ENCODE measurements around the gene INF2.

DNA sequence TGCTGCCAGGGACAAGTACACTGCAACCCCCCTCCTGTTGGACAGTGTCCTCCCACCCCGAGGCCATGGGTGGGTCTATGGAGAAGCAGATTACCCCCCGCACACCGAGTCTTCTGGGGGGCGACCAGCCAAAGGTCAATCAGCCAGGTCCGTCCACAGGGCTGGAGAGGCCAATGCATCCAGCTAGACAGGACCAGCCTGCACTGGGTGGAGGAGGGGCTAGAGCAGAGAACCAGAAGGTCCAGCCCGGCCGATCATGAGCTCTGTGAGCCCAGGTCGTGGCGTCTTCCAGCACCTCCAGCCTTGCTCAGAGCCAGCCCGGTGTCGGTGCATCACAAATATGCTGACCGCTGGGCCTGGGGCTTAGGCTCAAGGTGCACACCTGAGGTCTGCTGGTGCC is 26.5 kb downstream of the INF2 start:
- TF ChIP-seq, protein P1, sequence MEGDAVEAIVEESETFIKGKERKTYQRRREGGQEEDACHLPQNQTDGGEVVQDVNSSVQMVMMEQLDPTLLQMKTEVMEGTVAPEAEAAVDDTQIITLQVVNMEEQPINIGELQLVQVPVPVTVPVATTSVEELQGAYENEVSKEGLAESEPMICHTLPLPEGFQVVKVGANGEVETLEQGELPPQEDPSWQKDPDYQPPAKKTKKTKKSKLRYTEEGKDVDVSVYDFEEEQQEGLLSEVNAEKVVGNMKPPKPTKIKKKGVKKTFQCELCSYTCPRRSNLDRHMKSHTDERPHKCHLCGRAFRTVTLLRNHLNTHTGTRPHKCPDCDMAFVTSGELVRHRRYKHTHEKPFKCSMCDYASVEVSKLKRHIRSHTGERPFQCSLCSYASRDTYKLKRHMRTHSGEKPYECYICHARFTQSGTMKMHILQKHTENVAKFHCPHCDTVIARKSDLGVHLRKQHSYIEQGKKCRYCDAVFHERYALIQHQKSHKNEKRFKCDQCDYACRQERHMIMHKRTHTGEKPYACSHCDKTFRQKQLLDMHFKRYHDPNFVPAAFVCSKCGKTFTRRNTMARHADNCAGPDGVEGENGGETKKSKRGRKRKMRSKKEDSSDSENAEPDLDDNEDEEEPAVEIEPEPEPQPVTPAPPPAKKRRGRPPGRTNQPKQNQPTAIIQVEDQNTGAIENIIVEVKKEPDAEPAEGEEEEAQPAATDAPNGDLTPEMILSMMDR (IDR thresholded peaks at IDR 0.05), result no peak
- no peak for TF ChIP-seq POLR2A (IDR thresholded peaks at IDR 0.05)

All from right lobe of liver (tissue), 4 donors.